ENCODE data around the gene MRPL40.

Gene MRPL40

DNA sequence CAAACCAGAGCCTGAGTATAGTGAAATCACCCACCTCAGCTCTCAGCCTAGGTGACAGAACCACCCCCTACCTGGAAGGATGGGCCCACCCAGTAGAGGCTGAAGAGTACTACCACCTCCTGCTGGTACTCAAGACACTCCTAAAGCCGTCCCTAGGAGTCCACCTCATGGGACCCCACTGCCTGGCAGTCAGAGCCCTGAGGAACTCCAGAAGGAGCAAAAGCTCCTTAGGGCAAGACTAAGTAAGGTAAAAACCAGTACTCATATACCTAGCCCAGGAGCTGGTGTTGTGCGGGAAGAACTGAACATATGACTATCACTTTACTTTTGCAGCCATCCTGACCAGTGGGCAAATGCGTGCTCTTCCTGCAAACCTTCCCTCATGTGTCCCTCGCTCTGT is 37.1 kb upstream of the MRPL40 start:
- H3K27ac ChIP-seq, result no peak overlapping the region
- no peak for TF ChIP-seq ZFX (IDR thresholded peaks at IDR 0.05; ENCODE audit: borderline replicate concordance)
- TF ChIP-seq, protein P1, sequence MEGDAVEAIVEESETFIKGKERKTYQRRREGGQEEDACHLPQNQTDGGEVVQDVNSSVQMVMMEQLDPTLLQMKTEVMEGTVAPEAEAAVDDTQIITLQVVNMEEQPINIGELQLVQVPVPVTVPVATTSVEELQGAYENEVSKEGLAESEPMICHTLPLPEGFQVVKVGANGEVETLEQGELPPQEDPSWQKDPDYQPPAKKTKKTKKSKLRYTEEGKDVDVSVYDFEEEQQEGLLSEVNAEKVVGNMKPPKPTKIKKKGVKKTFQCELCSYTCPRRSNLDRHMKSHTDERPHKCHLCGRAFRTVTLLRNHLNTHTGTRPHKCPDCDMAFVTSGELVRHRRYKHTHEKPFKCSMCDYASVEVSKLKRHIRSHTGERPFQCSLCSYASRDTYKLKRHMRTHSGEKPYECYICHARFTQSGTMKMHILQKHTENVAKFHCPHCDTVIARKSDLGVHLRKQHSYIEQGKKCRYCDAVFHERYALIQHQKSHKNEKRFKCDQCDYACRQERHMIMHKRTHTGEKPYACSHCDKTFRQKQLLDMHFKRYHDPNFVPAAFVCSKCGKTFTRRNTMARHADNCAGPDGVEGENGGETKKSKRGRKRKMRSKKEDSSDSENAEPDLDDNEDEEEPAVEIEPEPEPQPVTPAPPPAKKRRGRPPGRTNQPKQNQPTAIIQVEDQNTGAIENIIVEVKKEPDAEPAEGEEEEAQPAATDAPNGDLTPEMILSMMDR (IDR thresholded peaks at IDR 0.05), result no peak

DNA sequence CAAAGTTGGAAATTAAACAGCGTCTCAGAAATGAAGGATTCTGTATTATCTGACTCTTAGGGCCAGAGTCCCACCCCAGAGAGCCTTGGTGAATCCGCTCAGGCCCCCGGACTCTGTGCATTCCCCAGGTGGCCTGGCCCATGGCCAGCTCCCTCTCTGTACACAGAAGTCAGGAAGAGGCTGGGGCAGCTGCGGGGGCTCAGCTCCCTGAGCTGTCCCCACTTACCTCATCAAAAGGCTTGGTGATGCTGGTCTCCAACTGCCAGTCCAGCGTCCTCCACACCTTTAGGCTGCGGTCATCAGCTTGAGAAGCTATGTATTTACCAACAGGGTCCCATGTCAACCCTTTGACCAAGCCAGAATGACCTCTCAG is 35.8 kb upstream of the MRPL40 start:
- no peak for TF ChIP-seq ZFX (IDR thresholded peaks at IDR 0.05; ENCODE audit: borderline replicate concordance)
- TF ChIP-seq, protein P1 (IDR thresholded peaks at IDR 0.05), result no peak
- H3K27ac ChIP-seq, result no peak overlapping the region

- H3K27ac ChIP-seq, result no peak overlapping the region
- TF ChIP-seq, protein P1 (IDR thresholded peaks at IDR 0.05), result no peak
- no peak for TF ChIP-seq ZFX (IDR thresholded peaks at IDR 0.05; ENCODE audit: borderline replicate concordance)
These were observed 35.2 kb upstream of the MRPL40 start for GRCh38 chr22:19396934-19397733.

DNA sequence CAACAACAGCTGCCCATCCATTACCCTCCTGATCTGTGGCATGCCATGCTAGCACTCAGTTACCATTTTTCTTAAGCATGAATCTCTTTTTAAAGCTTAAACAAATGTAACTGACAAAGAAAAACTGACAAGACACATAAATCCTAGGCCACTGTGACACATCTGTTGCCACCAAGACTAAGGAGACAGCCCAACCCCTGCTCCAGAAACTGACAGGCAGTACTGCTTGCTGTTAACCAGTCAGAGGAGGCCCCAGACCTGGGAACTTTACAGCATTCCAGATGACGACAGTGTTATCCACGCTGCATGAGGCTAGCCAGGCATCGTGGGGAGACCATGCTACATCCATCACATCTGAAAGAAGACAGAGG is 34.6 kb upstream of the MRPL40 start:
- TF ChIP-seq ZFX (IDR thresholded peaks at IDR 0.05; ENCODE audit: borderline replicate concordance), result no peak
- TF ChIP-seq, protein P1 (IDR thresholded peaks at IDR 0.05), result no peak
- no peak overlapping the region for H3K27ac ChIP-seq

GRCh38 chr22:19398206-19398605 is 34.1 kb upstream of the MRPL40 start:
- no peak overlapping the region for H3K27ac ChIP-seq
- TF ChIP-seq, protein P1 (IDR thresholded peaks at IDR 0.05), result no peak

DNA sequence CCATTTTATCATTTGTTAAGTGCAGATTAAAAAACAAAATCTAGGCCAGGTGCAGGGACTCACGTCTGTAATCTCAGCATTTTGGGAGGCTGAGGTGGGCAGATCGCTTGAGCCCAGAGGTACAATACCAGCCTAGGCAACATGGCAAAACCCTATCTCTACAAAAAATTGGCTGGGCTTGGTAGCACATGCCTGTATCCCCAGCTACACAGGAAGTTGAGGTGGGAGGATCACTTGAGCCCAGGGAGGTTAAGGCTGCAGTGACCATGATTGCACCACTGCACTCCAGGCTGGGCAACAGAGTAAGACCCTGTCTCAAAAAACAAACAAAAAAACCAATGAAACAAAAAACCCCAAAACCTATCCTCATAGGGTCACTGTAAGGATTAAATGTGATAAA is 33.7 kb upstream of the MRPL40 start:
- H3K27ac ChIP-seq, result no peak overlapping the region
- TF ChIP-seq, protein P1 (IDR thresholded peaks at IDR 0.05), result no peak
- TF ChIP-seq ZFX (IDR thresholded peaks at IDR 0.05; ENCODE audit: borderline replicate concordance), result no peak

DNA sequence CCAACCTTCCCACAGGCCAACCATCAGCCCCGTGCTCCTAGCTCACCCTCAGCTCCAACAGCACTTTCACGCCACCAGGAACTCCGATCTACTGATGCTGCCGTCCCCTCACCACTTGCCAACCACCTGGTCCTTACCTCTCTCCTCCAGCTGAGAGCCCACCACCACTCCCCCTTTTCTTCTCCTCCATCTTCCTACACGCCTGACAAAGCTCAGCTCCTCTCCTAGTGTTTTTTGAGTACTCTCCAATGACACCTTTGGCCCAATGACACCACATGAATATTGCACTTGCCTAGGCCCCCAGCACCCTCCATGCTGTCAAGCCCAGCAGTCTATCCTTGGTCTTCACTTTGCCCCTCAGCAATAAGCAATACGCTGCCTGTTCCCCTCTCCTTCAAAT is 31.5 kb upstream of the MRPL40 start:
- no peak overlapping the region for H3K27ac ChIP-seq
- TF ChIP-seq, protein P1 (IDR thresholded peaks at IDR 0.05), result no peak
- no peak for TF ChIP-seq ZFX (IDR thresholded peaks at IDR 0.05; ENCODE audit: borderline replicate concordance)

Data from 22Rv1 (cell line).